Measurements from ENCODE around the gene PEX12. TPM values are rescaled to one million over a fixed set of nuclear protein-coding genes. Genes with fewer than 3 reads are reported as not detected.
"Not testable (repeated sequence)": the region's sequence is repeated elsewhere in the genome, so short reads cannot be mapped to it uniquely, and the experiment has no call there.

Gene PEX12
- total RNA-seq, 1 donor from 2014 or later, result 8.7 TPM

GRCh38 chr17:35616536-35616935 lies 38.2 kb upstream of the PEX12 start:
- Histone ChIP-seq H3K27ac (replicated peaks) (peak overlapping the region; percentile 47), H3K36me3 (peaks cover 7% of the 10 kb centered on the region), H3K9me3 (replicated peaks) (no peaks in the 10 kb centered on the region), H3K4me1 (peaks cover 50% of the 10 kb centered on the region), H3K4me3 (no peak overlapping the region), H3K27me3 (ENCODE audit: low read depth) (no peaks in the 10 kb centered on the region)
- intact Hi-C loops (cut with micrococcal nuclease), result no loop called here
- TF ChIP-seq CTCF (IDR thresholded peaks at IDR 0.05; ENCODE audit: borderline replicate concordance), result no peak
- DNase-seq, result no peak

- TF ChIP-seq CTCF (IDR thresholded peaks at IDR 0.05; ENCODE audit: borderline replicate concordance), result no peak
- peaks cover 25% of the 10 kb centered on the region for H3K36me3 ChIP-seq
- intact Hi-C loops (cut with micrococcal nuclease), result loop anchor here (5.0 kb wide), 1 partner anchor 132 kb away; no protein-coding TSS in a partner anchor
- peak overlapping the region; percentile 7 for H3K27ac ChIP-seq (replicated peaks)
- no peaks in the 10 kb centered on the region for H3K9me3 ChIP-seq (replicated peaks)
- DNase-seq, result no peak
- H3K4me1 ChIP-seq, result peaks cover 40% of the 10 kb centered on the region
- no peaks in the 10 kb centered on the region for H3K27me3 ChIP-seq (ENCODE audit: low read depth)
- H3K4me3 ChIP-seq, result no peak overlapping the region
Measured at GRCh38 chr17:35614810-35615209, 36.4 kb upstream of the PEX12 start.

GRCh38 chr17:35612924-35613521 lies 34.7 kb upstream of the PEX12 start:
- no peak for DNase-seq
- H3K27ac ChIP-seq (replicated peaks), result no peak overlapping the region
- TF ChIP-seq CTCF (IDR thresholded peaks at IDR 0.05; ENCODE audit: borderline replicate concordance), result peak; percentile 69

GRCh38 chr17:35610746-35611145 lies 32.4 kb upstream of the PEX12 start:
- intact Hi-C loops (cut with micrococcal nuclease), result loop anchor here (5.0 kb wide), 1 partner anchor 137 kb away; no protein-coding TSS in a partner anchor
- Histone ChIP-seq H3K4me1 (peaks cover 23% of the 10 kb centered on the region), H3K36me3 (peaks cover 65% of the 10 kb centered on the region)
- not testable (repeated sequence) for H3K9me3 ChIP-seq (replicated peaks); H3K4me3 ChIP-seq; H3K27ac ChIP-seq (replicated peaks); DNase-seq; H3K27me3 ChIP-seq (ENCODE audit: low read depth)

More at GRCh38 chr17:35612924-35613521, 34.7 kb upstream of the PEX12 start:
- H3K9me3 ChIP-seq (replicated peaks), result no peaks in the 10 kb centered on the region
- peaks cover 33% of the 10 kb centered on the region for H3K4me1 ChIP-seq
- intact Hi-C loops (cut with micrococcal nuclease), result loop anchor here (5.0 kb wide), 1 partner anchor 134 kb away; no protein-coding TSS in a partner anchor
- peaks cover 43% of the 10 kb centered on the region for H3K36me3 ChIP-seq
- no peak overlapping the region for H3K4me3 ChIP-seq
- no peaks in the 10 kb centered on the region for H3K27me3 ChIP-seq (ENCODE audit: low read depth)

GRCh38 chr17:35609831-35610230 lies 31.5 kb upstream of the PEX12 start:
- Histone ChIP-seq H3K27me3 (ENCODE audit: low read depth) (no peaks in the 10 kb centered on the region), H3K36me3 (peaks cover 74% of the 10 kb centered on the region), H3K4me1 (peaks cover 14% of the 10 kb centered on the region), H3K9me3 (replicated peaks) (no peaks in the 10 kb centered on the region), H3K27ac (replicated peaks) (no peak overlapping the region), H3K4me3 (no peak overlapping the region)
- no peak for DNase-seq
- intact Hi-C loops (cut with micrococcal nuclease), result loop anchor here (5.0 kb wide), 1 partner anchor 137 kb away; no protein-coding TSS in a partner anchor
- TF ChIP-seq CTCF (IDR thresholded peaks at IDR 0.05; ENCODE audit: borderline replicate concordance), result no peak

GRCh38 chr17:35607239-35607847 lies 29.0 kb upstream of the PEX12 start:
- no peak overlapping the region for H3K4me3 ChIP-seq

More at GRCh38 chr17:35607239-35607847, 29.0 kb upstream of the PEX12 start:
- no peak for DNase-seq
- peaks cover 89% of the 10 kb centered on the region for H3K36me3 ChIP-seq
- no peaks in the 10 kb centered on the region for H3K9me3 ChIP-seq (replicated peaks)
- intact Hi-C loops (cut with micrococcal nuclease), result no loop called here
- peaks cover 11% of the 10 kb centered on the region for H3K4me1 ChIP-seq
- H3K27me3 ChIP-seq (ENCODE audit: low read depth), result no peaks in the 10 kb centered on the region
- H3K27ac ChIP-seq (replicated peaks), result no peak overlapping the region
- TF ChIP-seq CTCF (IDR thresholded peaks at IDR 0.05; ENCODE audit: borderline replicate concordance), result no peak
